SHP77 treated with DMSO at 0.1 percent for 48 hours (cell line): ENCODE results near the gene DPM1.
A peak's percentile ranks its signal among the peaks of the same experiment; 100 is the strongest.

Experiments used
- DNase-seq: peaks from one replicate; lab custom pipeline; 2025; lab: John Stamatoyannopoulos, UW

Gene DPM1

GRCh38 chr20:50930139-50930975 lies 28.0 kb downstream of the DPM1 start:
- DNase-seq = no peak

- peak; percentile 85 for DNase-seq
Observed at GRCh38 chr20:50929299-50930138, 28.8 kb downstream of the DPM1 start.

DNA sequence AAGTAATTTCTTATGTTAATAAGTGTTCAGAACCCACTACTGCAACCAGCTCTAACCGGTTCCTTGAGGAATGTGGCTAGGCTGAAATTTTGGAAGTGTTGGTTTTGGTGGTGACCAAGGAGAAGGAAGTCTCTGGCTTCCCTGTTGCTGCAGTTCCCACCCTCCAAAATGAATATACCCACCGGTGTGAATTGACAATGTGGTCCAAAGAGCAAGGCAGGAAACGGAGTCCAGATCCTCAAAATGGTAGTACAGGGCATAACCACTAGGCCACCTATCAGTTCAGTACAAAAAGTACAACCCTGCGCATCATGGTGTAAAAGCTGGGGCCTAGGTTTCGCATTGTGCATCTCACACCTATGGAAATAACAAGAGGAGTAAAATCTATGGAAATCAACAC lies 29.9 kb downstream of the DPM1 start:
- no peak for DNase-seq

DNA sequence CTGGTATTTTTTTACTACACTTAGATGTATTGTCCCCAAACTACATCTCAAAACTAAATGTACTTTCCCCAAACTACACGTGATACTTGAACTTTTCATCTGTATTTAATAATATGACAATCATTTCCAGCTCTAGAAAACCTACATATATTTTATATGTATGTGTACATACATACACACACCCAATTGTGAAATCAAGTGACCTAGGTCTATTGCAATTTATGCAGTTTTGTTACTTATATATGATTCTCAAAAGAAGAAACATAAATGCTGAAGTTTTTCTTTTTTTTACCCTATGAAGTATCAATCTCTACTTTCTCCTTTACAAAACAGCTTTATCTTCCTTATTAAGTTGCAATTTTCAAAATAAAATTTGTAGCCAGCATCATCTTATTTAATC lies 31.8 kb downstream of the DPM1 start:
- DNase-seq = no peak

- DNase-seq = no peak
Observed at GRCh38 chr20:50924261-50924920, 33.9 kb downstream of the DPM1 start.

- no peak for DNase-seq
Observed at GRCh38 chr20:50921803-50922501, 36.4 kb downstream of the DPM1 start.

GRCh38 chr20:50920997-50921396 lies 37.3 kb downstream of the DPM1 start:
- no peak for DNase-seq

GRCh38 chr20:50919567-50919966 lies 38.8 kb downstream of the DPM1 start:
- DNase-seq = no peak

GRCh38 chr20:50918403-50918802 lies 39.9 kb downstream of the DPM1 start:
- DNase-seq = no peak

DNA sequence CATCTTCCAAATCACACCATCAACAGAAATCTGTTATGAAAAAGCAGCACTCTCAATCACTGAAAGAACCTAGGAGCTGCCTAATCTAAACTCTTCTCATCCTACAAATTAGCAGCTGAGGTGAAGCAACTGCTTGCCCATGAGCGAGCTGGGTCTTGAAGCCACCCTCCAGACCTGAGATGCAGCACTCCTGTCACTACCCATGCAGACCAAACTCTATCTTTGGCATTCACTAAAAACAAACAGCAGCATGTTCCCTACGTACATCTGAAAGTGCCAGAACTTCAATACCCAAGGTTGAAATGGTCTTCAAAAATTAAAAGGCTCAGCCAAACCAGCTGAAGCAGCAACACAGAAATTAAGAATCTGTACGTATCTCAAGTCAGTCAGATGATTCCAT lies 41.4 kb downstream of the DPM1 start:
- no peak for DNase-seq

- DNase-seq = no peak
Observed at GRCh38 chr20:50916257-50916656, 42.1 kb downstream of the DPM1 start.

- DNase-seq = no peak
Observed at GRCh38 chr20:50915424-50915823, 42.9 kb downstream of the DPM1 start.

- no peak for DNase-seq
Observed at GRCh38 chr20:50913690-50914375, 44.5 kb downstream of the DPM1 start.

DNA sequence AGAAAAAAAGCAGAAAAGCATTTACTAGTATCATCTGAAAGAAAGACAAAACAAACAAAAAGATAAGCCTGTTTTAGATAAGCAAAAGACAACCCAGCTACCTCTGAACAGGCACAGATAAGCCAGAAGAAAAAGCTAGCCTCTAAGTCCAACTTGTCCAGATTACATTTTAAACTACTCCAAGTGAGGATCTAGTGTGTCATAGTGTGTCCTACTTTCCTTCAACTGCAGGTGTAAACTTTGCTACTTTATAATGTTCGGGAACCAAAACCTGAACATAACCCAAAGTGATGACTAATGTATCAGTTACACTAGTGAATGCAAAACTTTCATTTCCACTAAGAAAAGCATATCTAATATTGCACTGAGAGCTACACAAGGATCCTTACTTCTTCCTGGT lies 46.6 kb downstream of the DPM1 start:
- DNase-seq = no peak

GRCh38 chr20:50911030-50911429 lies 47.3 kb downstream of the DPM1 start:
- DNase-seq = no peak

GRCh38 chr20:50909413-50909812 lies 48.9 kb downstream of the DPM1 start:
- DNase-seq = no peak

GRCh38 chr20:50904067-50904570 lies 54.2 kb downstream of the DPM1 start:
- DNase-seq = no peak

DNA sequence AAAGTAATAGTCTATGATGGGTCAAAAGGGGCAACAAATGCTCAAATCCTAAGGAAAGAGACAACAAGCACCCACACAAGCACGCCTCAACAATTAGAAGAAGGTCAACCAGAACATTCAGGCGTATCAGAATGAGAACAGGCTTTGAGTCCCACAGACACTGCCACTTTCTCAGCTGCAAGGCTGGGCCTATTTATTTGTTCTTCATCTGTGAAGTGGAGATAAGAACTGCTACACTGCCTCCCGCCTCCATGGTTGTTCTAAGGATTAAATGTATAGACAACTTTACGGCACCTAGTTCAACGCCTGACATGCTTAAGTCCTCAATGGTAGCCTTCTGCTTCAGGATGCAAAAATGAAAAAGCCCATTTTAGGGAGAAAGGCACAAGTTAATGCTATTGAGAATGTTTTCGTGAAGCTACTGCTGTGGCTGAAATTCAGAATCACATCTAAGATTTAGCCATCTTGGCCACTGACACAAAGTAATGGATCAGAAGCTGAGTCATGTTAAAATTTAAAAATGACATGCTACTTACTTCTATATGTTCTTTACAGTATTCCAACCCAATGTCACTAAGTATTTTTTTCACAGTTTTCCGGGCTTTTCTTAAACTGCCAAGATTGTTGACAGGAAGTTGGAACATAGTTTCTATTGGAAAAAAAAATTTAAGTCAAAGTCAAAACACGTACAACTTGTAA lies 54.8 kb downstream of the DPM1 start:
- DNase-seq = no peak

GRCh38 chr20:50901301-50901700 lies 57.0 kb downstream of the DPM1 start:
- DNase-seq = no peak

- peak; percentile 6 for DNase-seq
Observed at GRCh38 chr20:50900261-50900660, 58.1 kb downstream of the DPM1 start.

DNA sequence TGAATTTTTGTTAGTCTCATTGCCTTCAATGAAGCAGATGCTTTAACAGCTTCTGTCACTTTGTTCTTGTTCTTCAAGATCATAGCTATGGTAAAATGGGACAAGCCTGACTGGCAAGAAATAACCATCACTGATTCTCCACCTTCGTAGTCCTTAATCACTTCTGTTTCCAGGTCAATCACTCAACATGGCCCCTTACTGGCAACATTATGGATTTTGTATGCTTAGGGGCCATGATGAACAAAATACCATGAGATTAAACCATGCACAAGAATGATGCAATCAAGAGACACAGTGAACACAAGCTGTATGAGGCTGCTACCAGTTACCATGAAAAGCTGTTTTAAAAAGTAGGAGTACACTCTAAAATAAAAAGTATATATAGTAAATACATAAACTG lies 59.9 kb downstream of the DPM1 start:
- no peak for DNase-seq
